HCT116 (cell line): Measurements from ENCODE around the gene RASGEF1C. TPM values are rescaled to one million over a fixed set of nuclear protein-coding genes. Genes with fewer than 3 reads are reported as not detected.

Experiments
- ATAC-seq: fragments of 200-7000 bp; cut with Tn5 transposase; 2 replicates; pipeline ENCODE4 v1.9.1; 2020; ENCODE audit warnings: mild to moderate bottlenecking, moderate library complexity
- BruUV-seq: library from RNA; stranded (reverse); fragments of 400-500 nt; replicated peaks from 2 replicates; lab custom pipeline; 2021; lab: Mats Ljungman, UMichigan
- CTCF ChIA-PET: fragments of 300-600 bp; sonication (Branson Sonifier 250); formaldehyde crosslinking; loops from one replicate; lab custom pipeline; 2021; ENCODE audit warnings: antibody characterized with exemption; lab: Charles Lee
- POLR2A ChIA-PET: fragments of 300-600, 350-600 bp; sonication (Branson Sonifier 250); formaldehyde crosslinking; loops from one replicate; lab custom pipeline; 2021; ENCODE audit warnings: antibody characterized with exemption; lab: Charles Lee
- RAD21 ChIA-PET, 2 experiments: fragments of 300-600 bp; sonication (Branson Sonifier 250); formaldehyde crosslinking; loops; one replicate each; lab custom pipeline; 2023; ENCODE audit warnings: low total read pairs in 2 of 2; ENCODE audit not compliant: uncharacterized antibody in 2 of 2, unreplicated experiment in 2 of 2, low non-redundant PET in 1 of 2; lab: Charles Lee
- DNase-seq: peaks from one replicate; pipeline ENCODE4 v3.0.0-alpha.2; 2010; ENCODE audit warnings: low read depth, low spot score
- H2AFZ ChIP-seq: fragments of 200-600 bp; shearing (Covaris generic), sonication (generic); 2 replicates; pipeline ENCODE4 v1.6.1; 2017; ENCODE audit warnings: low read depth, mixed run types, mixed read lengths, antibody characterized with exemption, low read length; ENCODE audit not compliant: poor library complexity, severe bottlenecking
- H3K27ac ChIP-seq: 2 replicates; pipeline ENCODE4 v1.5.1; 2012; ENCODE audit warnings: low read depth, low read length
- H3K27me3 ChIP-seq: fragments of 200-600 bp; sonication (generic); 2 replicates; pipeline ENCODE4 v1.6.1; 2016; ENCODE audit warnings: mixed run types, low read length, mixed read lengths; ENCODE audit not compliant: insufficient read depth
- H3K36me3 ChIP-seq, 2 experiments: fragments of 200-500 bp in 1 of 2; fragments of 200-600 bp in 1 of 2; sonication (Bioruptor generic) in 1 of 2; sonication (generic) in 1 of 2; 2 replicates each; pipeline versions ENCODE4 v1.5.1 to v1.6.1; 2014 to 2016; ENCODE audit warnings: low read length in 2 of 2, inconsistent platforms in 1 of 2, mixed read lengths in 1 of 2, mixed run types in 1 of 2; ENCODE audit not compliant: insufficient read depth in 2 of 2, control insufficient read depth in 1 of 2
- H3K4me1 ChIP-seq, 2 experiments: fragments of 200-600 bp in 1 of 2; sonication (generic) in 1 of 2; 2 replicates each; pipeline versions ENCODE4 v1.5.1 to v1.6.1; 2012 to 2017; ENCODE audit warnings: low read length in 2 of 2, inconsistent platforms in 1 of 2, mild to moderate bottlenecking in 1 of 2, mixed read lengths in 1 of 2, mixed run types in 1 of 2, moderate library complexity in 1 of 2; ENCODE audit not compliant: insufficient read depth in 2 of 2, control insufficient read depth in 1 of 2
- H3K4me2 ChIP-seq: fragments of 200-600 bp; sonication (generic); 2 replicates; pipeline ENCODE4 v1.6.1; 2017; ENCODE audit warnings: mixed run types, low read length, mixed read lengths
- H3K4me3 ChIP-seq, 2 experiments: fragments of 200-600 bp in 1 of 2; sonication (generic) in 1 of 2; replicated peaks in 1 of 2; 2 replicates each; pipeline ENCODE4 v1.5.1; 2011 to 2016; ENCODE audit warnings: low read length in 2 of 2, control low read depth in 1 of 2, low read depth in 1 of 2, mild to moderate bottlenecking in 1 of 2, mixed read lengths in 1 of 2, mixed run types in 1 of 2
- H3K79me2 ChIP-seq: fragments of 200-600 bp; sonication (generic); 2 replicates; pipeline ENCODE4 v1.6.1; 2017; ENCODE audit warnings: mild to moderate bottlenecking, mixed run types, low read length, moderate library complexity, mixed read lengths; ENCODE audit not compliant: insufficient read depth
- H3K9ac ChIP-seq: fragments of 200-600 bp; sonication (generic); 2 replicates; pipeline ENCODE4 v1.6.1; 2016; ENCODE audit warnings: low read length, mixed read lengths
- H3K9me2 ChIP-seq: fragments of 200-600 bp; sonication (generic), shearing (Covaris generic); 2 replicates; pipeline ENCODE4 v1.6.1; 2017; ENCODE audit warnings: mixed run types, mild to moderate bottlenecking, moderate library complexity; ENCODE audit not compliant: insufficient read depth
- H3K9me3 ChIP-seq, 2 experiments: fragments of 200-500 bp in 1 of 2; fragments of 200-600 bp in 1 of 2; sonication (Bioruptor generic) in 1 of 2; sonication (generic) in 1 of 2; 2 replicates each; pipeline ENCODE4 v1.6.1; 2014 to 2017; ENCODE audit warnings: low read length in 2 of 2, mixed read lengths in 2 of 2, inconsistent platforms in 1 of 2, low read depth in 1 of 2, mild to moderate bottlenecking in 1 of 2, mixed run types in 1 of 2, moderate library complexity in 1 of 2; ENCODE audit not compliant: control insufficient read depth in 1 of 2, insufficient read depth in 1 of 2
- H4K20me1 ChIP-seq: fragments of 200-600 bp; sonication (generic), shearing (Covaris generic); 2 replicates; pipeline ENCODE4 v1.6.1; 2017; ENCODE audit warnings: mixed run types, mild to moderate bottlenecking, moderate library complexity; ENCODE audit not compliant: insufficient read depth
- CBX3 ChIP-seq: IDR thresholded peaks from 2 replicates; pipeline ENCODE4 v1.6.1; 2012; ENCODE audit warnings: low read depth
- CEBPB ChIP-seq: IDR thresholded peaks from 2 replicates; pipeline ENCODE4 v1.6.1; 2012; ENCODE audit warnings: low read depth
- EGR1 ChIP-seq: IDR thresholded peaks from 2 replicates; pipeline ENCODE4 v1.6.1; 2012; ENCODE audit warnings: low read depth
- ELF1 ChIP-seq: IDR thresholded peaks from 2 replicates; pipeline ENCODE4 v1.6.1; 2012; ENCODE audit warnings: low read depth, borderline replicate concordance
- POLR2A ChIP-seq: IDR thresholded peaks from 2 replicates; pipeline ENCODE4 v1.7.0; 2011; ENCODE audit warnings: borderline replicate concordance; ENCODE audit not compliant: insufficient read depth, insufficient read length; ENCODE audit errors: extremely low read depth
- RAD21 ChIP-seq: IDR thresholded peaks from 2 replicates; pipeline ENCODE4 v1.6.1; 2012; ENCODE audit warnings: low read depth, mild to moderate bottlenecking
- SP1 ChIP-seq: IDR thresholded peaks from 2 replicates; pipeline ENCODE4 v1.6.1; 2012; ENCODE audit warnings: low read depth
- ZNF274 ChIP-seq: fragments of 200-500 bp; sonication (Bioruptor generic); IDR thresholded peaks from 2 replicates; pipeline ENCODE4 v1.6.1; 2014; ENCODE audit warnings: mild to moderate bottlenecking, low read depth, low read length, inconsistent platforms
- intact Hi-C: fragments of 100-400 bp; cut with micrococcal nuclease; formaldehyde crosslinking; loops from 2 replicates; pipeline ENCODE4 v1.10.0; 2022
- total RNA-seq: library from RNA; stranded (reverse); gene quantifications from one replicate; pipeline ENCODE4 v1.2.1, GENCODE V29; 2021; ENCODE audit not compliant: unreplicated experiment
- TF ChIP-seq, protein P1 (sequence below): IDR thresholded peaks from 2 replicates; pipeline ENCODE4 v1.6.1; 2012
- TF ChIP-seq, protein P2 (sequence below): IDR thresholded peaks from 2 replicates; pipeline ENCODE4 v1.6.1; 2011; ENCODE audit warnings: mild to moderate bottlenecking, low read length, moderate library complexity; ENCODE audit not compliant: insufficient replicate concordance; ENCODE audit errors: extremely low read depth

The RASGEF1C gene
- total RNA-seq, 1 experiment from 2014 or later: 1.2 TPM

DNA sequence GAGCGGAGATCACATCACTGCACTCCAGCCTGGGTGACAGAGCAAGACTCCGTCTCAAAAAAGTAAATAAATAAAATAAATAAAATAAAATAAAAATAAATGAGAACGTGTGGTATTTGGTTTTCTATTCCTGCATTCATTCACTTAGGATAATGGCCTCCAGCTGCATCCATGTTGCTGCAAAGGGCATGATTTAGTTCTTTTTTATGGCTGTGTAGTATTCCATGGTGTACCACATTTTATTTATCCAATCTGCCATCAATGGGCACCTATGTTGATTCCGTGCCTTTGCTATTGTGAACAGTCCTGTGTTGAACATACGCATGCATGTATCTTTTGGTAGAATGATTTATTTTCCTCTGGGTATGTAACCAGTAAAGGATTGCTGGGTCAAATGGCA is 8.8 kb upstream of the RASGEF1C start:
- ChIA-PET RAD21 (no interaction called here), POLR2A (no interaction called here), CTCF (no interaction called here)
- no peak overlapping the region for H2AFZ ChIP-seq
- H3K27me3 ChIP-seq: no peaks in the 10 kb centered on the region
- no peak overlapping the region for H3K4me2 ChIP-seq
- no peak overlapping the region for H3K4me3 ChIP-seq
- H3K4me1 ChIP-seq: no peaks in the 10 kb centered on the region
- H4K20me1 ChIP-seq: no peaks in the 10 kb centered on the region
- no peaks in the 10 kb centered on the region for H3K9me3 ChIP-seq
- no peaks in the 10 kb centered on the region for H3K9me2 ChIP-seq
- intact Hi-C loops: no loop called here
- ATAC-seq (no peak), DNase-seq (no peak)
- TF ChIP-seq CEBPB: no peak
- TF ChIP-seq, protein P1, sequence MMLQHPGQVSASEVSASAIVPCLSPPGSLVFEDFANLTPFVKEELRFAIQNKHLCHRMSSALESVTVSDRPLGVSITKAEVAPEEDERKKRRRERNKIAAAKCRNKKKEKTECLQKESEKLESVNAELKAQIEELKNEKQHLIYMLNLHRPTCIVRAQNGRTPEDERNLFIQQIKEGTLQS: no peak
- TF ChIP-seq, protein P2, sequence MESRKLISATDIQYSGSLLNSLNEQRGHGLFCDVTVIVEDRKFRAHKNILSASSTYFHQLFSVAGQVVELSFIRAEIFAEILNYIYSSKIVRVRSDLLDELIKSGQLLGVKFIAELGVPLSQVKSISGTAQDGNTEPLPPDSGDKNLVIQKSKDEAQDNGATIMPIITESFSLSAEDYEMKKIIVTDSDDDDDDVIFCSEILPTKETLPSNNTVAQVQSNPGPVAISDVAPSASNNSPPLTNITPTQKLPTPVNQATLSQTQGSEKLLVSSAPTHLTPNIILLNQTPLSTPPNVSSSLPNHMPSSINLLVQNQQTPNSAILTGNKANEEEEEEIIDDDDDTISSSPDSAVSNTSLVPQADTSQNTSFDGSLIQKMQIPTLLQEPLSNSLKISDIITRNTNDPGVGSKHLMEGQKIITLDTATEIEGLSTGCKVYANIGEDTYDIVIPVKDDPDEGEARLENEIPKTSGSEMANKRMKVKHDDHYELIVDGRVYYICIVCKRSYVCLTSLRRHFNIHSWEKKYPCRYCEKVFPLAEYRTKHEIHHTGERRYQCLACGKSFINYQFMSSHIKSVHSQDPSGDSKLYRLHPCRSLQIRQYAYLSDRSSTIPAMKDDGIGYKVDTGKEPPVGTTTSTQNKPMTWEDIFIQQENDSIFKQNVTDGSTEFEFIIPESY: no peak
- TF ChIP-seq ELF1: no peak
- no peak for TF ChIP-seq EGR1
- TF ChIP-seq CBX3: no peak
- TF ChIP-seq ZNF274: no peak
- TF ChIP-seq RAD21: no peak
- TF ChIP-seq POLR2A: no peak
- TF ChIP-seq SP1: no peak
- H3K79me2 ChIP-seq: no peaks in the 10 kb centered on the region
- H3K27ac ChIP-seq: no peak overlapping the region
- no TSS peak for BruUV-seq
- H3K36me3 ChIP-seq: no peaks in the 10 kb centered on the region
- no peak overlapping the region for H3K9ac ChIP-seq
